Astrocyte (in vitro differentiated cells and primary cell): ENCODE results near the gene GPRC5A. TPM values are rescaled to one million over a fixed set of nuclear protein-coding genes. Genes with fewer than 3 reads are reported as not detected.
A peak's percentile ranks its signal among the peaks of the same experiment; 100 is the strongest.

Source experiments
- DNase-seq: peaks from one replicate; pipeline ENCODE4 v3.0.0-alpha.2; 2010; ENCODE audit warnings: low read depth
- FAIRE-seq: peaks from 2 replicates; lab custom pipeline; 2011; peaks lifted over from hg19 to GRCh38; lab: Jason Lieb, UNC
- H2AFZ ChIP-seq: 2 replicates; pipeline ENCODE4 v1.6.0; 2012; ENCODE audit warnings: low read depth, low read length, inconsistent platforms
- H3K27ac ChIP-seq: 2 replicates; pipeline ENCODE4 v1.5.1; 2011; ENCODE audit warnings: low read depth, low read length, inconsistent platforms
- H3K27me3 ChIP-seq: 2 replicates; pipeline ENCODE4 v1.6.0; 2011; ENCODE audit warnings: low read length, inconsistent platforms; ENCODE audit not compliant: insufficient read depth
- H3K36me3 ChIP-seq: 2 replicates; pipeline ENCODE4 v1.5.1; 2011; ENCODE audit warnings: low read length, inconsistent platforms; ENCODE audit not compliant: insufficient read depth
- H3K4me1 ChIP-seq: 2 replicates; pipeline ENCODE4 v1.5.1; 2011; ENCODE audit warnings: low read length, inconsistent platforms; ENCODE audit not compliant: insufficient read depth
- H3K4me2 ChIP-seq: 2 replicates; pipeline ENCODE4 v1.6.0; 2012; ENCODE audit warnings: low read length, inconsistent platforms
- H3K4me3 ChIP-seq: 2 replicates; pipeline ENCODE4 v1.5.1; 2011; ENCODE audit warnings: low read depth, mild to moderate bottlenecking, low read length, inconsistent platforms; ENCODE audit not compliant: insufficient read depth
- H3K79me2 ChIP-seq: 2 replicates; pipeline ENCODE4 v1.6.0; 2012; ENCODE audit warnings: mild to moderate bottlenecking, low read length, inconsistent platforms; ENCODE audit not compliant: insufficient read depth
- H3K9ac ChIP-seq: 2 replicates; pipeline ENCODE4 v1.6.0; 2012; ENCODE audit warnings: mild to moderate bottlenecking, low read length, inconsistent platforms
- H3K9me3 ChIP-seq: 2 replicates; pipeline ENCODE4 v1.5.1; 2012; ENCODE audit warnings: low read depth, mild to moderate bottlenecking, low read length, inconsistent platforms; ENCODE audit not compliant: insufficient read depth
- H4K20me1 ChIP-seq: 2 replicates; pipeline ENCODE4 v1.6.0; 2012; ENCODE audit warnings: low read length, inconsistent platforms; ENCODE audit not compliant: insufficient read depth
- H3K27ac Mint-ChIP-seq: one replicate; pipeline ENCODE4 v1.8.0; 2021; ENCODE audit warnings: mild to moderate bottlenecking, mixed read lengths; ENCODE audit not compliant: unreplicated experiment
- H3K27me3 Mint-ChIP-seq: one replicate; pipeline ENCODE4 v1.8.0; 2021; ENCODE audit warnings: low read depth, mixed read lengths; ENCODE audit not compliant: unreplicated experiment
- H3K36me3 Mint-ChIP-seq: one replicate; pipeline ENCODE4 v1.8.0; 2021; ENCODE audit warnings: low read depth, mixed read lengths; ENCODE audit not compliant: unreplicated experiment
- H3K4me1 Mint-ChIP-seq: one replicate; pipeline ENCODE4 v1.8.0; 2021; ENCODE audit warnings: low read depth, mixed read lengths; ENCODE audit not compliant: unreplicated experiment
- H3K4me3 Mint-ChIP-seq: one replicate; pipeline ENCODE4 v1.8.0; 2021; ENCODE audit warnings: mild to moderate bottlenecking, moderate library complexity, mixed read lengths; ENCODE audit not compliant: unreplicated experiment
- H3K9me3 Mint-ChIP-seq: one replicate; pipeline ENCODE4 v1.8.0; 2021; ENCODE audit warnings: mild to moderate bottlenecking, mixed read lengths; ENCODE audit not compliant: unreplicated experiment
- CTCF ChIP-seq: IDR thresholded peaks from 2 replicates; pipeline ENCODE4 v1.5.1; 2011; ENCODE audit warnings: low read depth, mild to moderate bottlenecking, inconsistent platforms, low read length, moderate library complexity; ENCODE audit not compliant: insufficient read depth
- EZH2 ChIP-seq: IDR thresholded peaks from 2 replicates; pipeline ENCODE4 v1.6.1; 2012; ENCODE audit warnings: mild to moderate bottlenecking, low read length, inconsistent platforms; ENCODE audit not compliant: insufficient read depth
- total RNA-seq: library from RNA; stranded (reverse); gene quantifications from 2 replicates; pipeline ENCODE4 v1.2.1, GENCODE V29; 2021

GPRC5A gene
- total RNA-seq, 1 donor from 2014 or later, result 12.5 TPM

DNA sequence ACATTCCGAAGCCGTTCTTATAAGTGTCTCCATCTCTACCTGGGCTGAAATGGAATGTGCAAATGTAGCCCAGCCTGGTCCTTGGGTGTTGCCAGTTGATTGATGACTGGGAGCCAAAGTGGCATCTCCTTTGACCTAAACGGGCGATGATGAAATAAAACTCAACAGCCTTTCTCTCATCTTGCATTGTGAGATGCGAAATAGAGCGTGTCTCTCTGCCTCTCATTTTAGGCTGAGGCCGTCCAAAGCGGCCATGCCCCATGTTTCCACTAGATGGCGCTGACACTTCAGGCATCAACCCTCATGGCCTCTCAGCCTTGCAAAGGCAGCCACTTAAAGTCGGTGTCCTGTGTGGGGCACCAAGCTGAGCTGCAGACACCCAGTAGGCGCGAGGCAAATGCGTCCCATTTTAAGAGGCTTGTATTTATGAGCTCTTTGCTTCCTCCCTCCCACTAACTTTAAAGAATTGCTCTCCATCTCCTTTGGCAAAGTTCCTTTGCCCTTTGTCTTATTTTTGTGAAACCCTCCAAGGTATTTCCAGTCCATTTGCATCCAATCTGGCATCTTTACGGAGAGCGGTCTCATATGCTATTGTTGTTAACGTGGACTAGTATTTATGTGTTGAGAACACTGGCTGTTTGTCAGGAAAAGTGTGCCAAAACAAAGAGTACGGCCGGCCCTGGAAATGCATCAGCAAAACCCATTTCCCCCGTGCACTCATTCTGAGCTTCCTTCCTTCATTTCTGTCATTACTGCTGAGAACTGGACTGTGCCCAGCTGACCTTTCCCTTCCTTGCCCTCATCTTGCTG is 25.0 kb downstream of the GPRC5A start:
- TF ChIP-seq EZH2 (no peak), CTCF (peak; percentile 99)
- no peak overlapping the region for H3K4me3 Mint-ChIP-seq
- H3K9me3 Mint-ChIP-seq, result no peaks in the 10 kb centered on the region
- DNase-seq, result peak; percentile 46
- peaks cover 7% of the 10 kb centered on the region for H3K4me1 ChIP-seq
- H3K27ac ChIP-seq, result no peak overlapping the region
- H3K4me3 ChIP-seq, result no peak overlapping the region
- no peaks in the 10 kb centered on the region for H3K79me2 ChIP-seq
- H3K9ac ChIP-seq, result peak overlapping the region; percentile 14
- H3K4me1 Mint-ChIP-seq, result peaks cover 5% of the 10 kb centered on the region
- H3K36me3 Mint-ChIP-seq, result peaks cover 3% of the 10 kb centered on the region
- H3K27ac Mint-ChIP-seq, result no peak overlapping the region
- H3K4me2 ChIP-seq, result peak overlapping the region; percentile 62
- H3K27me3 Mint-ChIP-seq, result peaks cover 18% of the 10 kb centered on the region
- H3K9me3 ChIP-seq, result no peaks in the 10 kb centered on the region
- H4K20me1 ChIP-seq, result no peaks in the 10 kb centered on the region
- H2AFZ ChIP-seq, result peak overlapping the region; percentile 13
- H3K36me3 ChIP-seq, result no peaks in the 10 kb centered on the region
- no peaks in the 10 kb centered on the region for H3K27me3 ChIP-seq
- FAIRE-seq, result peak; percentile 56

DNA sequence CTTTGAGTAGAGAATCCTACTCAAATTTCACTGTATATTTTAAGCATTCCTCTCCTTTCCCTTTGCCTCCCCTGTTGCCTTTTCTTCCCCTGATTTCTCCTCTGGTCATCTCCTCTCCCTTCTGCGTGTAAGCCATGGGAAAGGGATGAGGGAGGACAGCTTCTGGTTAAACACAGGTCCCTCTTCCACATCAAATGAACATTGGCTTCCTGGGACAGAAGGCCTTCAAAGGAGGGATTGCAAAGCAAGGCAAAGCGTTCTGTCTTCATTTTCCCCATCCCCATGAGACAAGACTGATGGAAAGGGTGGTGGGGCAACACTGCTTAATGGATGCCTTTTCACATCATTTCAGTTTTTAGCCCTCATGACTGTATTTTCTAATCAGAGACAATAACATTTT is 26.2 kb downstream of the GPRC5A start:
- no peak for FAIRE-seq
- peaks cover 5% of the 10 kb centered on the region for H3K4me1 Mint-ChIP-seq
- H3K36me3 Mint-ChIP-seq, result peaks cover 3% of the 10 kb centered on the region
- H3K9ac ChIP-seq, result no peak overlapping the region
- H3K79me2 ChIP-seq, result no peaks in the 10 kb centered on the region
- TF ChIP-seq CTCF (no peak), EZH2 (no peak)
- no peak overlapping the region for H3K4me3 Mint-ChIP-seq
- no peak overlapping the region for H2AFZ ChIP-seq
- no peaks in the 10 kb centered on the region for H4K20me1 ChIP-seq
- no peak overlapping the region for H3K4me3 ChIP-seq
- H3K27me3 Mint-ChIP-seq, result peaks cover 18% of the 10 kb centered on the region
- H3K27ac ChIP-seq, result no peak overlapping the region
- no peaks in the 10 kb centered on the region for H3K9me3 ChIP-seq
- DNase-seq, result no peak
- no peaks in the 10 kb centered on the region for H3K9me3 Mint-ChIP-seq
- no peak overlapping the region for H3K4me2 ChIP-seq
- H3K27me3 ChIP-seq, result no peaks in the 10 kb centered on the region
- no peaks in the 10 kb centered on the region for H3K36me3 ChIP-seq
- H3K4me1 ChIP-seq, result peaks cover 7% of the 10 kb centered on the region
- no peak overlapping the region for H3K27ac Mint-ChIP-seq

DNA sequence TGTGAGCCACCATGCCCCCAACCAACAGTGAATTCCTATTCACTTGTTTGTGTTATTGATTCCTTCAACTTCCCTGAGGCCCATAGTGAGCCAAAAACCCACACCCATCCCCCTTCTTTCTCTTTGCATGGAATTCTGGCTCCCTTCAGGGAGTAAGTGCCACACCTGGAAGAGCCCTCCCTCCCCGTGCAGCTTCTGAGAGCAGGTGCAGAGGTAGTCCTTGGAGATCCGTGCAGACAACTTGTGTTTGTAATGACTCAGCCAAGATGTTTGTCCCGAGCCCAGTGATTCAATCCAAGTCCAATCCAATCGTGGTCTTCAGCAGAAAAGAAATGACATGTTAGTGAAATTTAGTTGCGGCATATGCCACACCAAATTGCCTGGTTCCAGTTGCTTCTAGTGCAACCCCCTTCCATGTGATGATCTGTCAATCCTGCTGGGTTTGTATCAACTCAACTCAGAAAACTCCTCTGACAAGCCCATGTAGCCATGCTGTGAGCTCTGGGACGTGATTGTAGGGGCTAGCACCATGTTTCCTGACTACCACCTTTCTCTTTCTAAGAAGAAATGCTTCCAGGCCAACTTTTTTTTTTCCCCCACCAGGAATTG is 27.5 kb downstream of the GPRC5A start:
- H3K79me2 ChIP-seq, result no peaks in the 10 kb centered on the region
- TF ChIP-seq EZH2, result no peak
- no peak for TF ChIP-seq CTCF
- DNase-seq (no peak), FAIRE-seq (no peak)
- H4K20me1 ChIP-seq, result no peaks in the 10 kb centered on the region
- H3K4me1 ChIP-seq, result peaks cover 7% of the 10 kb centered on the region
- no peaks in the 10 kb centered on the region for H3K9me3 Mint-ChIP-seq
- no peak overlapping the region for H3K9ac ChIP-seq
- no peak overlapping the region for H3K4me2 ChIP-seq
- H3K27ac Mint-ChIP-seq, result no peak overlapping the region
- H3K27ac ChIP-seq, result no peak overlapping the region
- no peaks in the 10 kb centered on the region for H3K36me3 ChIP-seq
- H3K4me3 ChIP-seq, result no peak overlapping the region
- peaks cover 5% of the 10 kb centered on the region for H3K4me1 Mint-ChIP-seq
- no peaks in the 10 kb centered on the region for H3K36me3 Mint-ChIP-seq
- H3K27me3 ChIP-seq, result no peaks in the 10 kb centered on the region
- H3K9me3 ChIP-seq, result no peaks in the 10 kb centered on the region
- no peak overlapping the region for H2AFZ ChIP-seq
- H3K4me3 Mint-ChIP-seq, result no peak overlapping the region
- H3K27me3 Mint-ChIP-seq, result peaks cover 10% of the 10 kb centered on the region
